LNCAP (cell line): ENCODE data around the gene CUZD1.

ENCODE experiments used
- TF ChIP-seq, protein P1 (sequence below): fragments of 450-650 bp; IDR thresholded peaks from 2 replicates; pipeline ENCODE4 v1.5.1; 2017; ENCODE audit warnings: mild to moderate bottlenecking

The CUZD1 gene

DNA sequence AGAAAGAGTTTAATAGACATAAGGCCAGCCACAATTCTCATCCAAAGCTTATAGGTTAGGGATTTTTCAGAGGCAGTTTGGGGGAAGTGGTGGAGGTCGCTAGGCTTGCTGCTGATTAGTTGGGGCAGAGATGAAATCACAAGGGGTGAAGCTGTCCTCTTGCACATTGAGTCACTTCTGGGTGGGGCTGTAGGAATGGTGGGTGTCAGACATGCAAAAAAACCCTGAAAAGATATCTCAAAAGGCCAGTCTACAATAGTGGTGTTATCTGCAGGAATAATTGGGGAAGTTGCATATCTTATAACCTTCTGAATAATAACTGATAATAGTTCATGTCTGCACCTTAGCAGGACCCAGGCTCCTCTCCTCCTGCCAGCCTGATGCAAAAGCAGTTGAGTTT is 31.6 kb upstream of the CUZD1 start:
- TF ChIP-seq, protein P1, sequence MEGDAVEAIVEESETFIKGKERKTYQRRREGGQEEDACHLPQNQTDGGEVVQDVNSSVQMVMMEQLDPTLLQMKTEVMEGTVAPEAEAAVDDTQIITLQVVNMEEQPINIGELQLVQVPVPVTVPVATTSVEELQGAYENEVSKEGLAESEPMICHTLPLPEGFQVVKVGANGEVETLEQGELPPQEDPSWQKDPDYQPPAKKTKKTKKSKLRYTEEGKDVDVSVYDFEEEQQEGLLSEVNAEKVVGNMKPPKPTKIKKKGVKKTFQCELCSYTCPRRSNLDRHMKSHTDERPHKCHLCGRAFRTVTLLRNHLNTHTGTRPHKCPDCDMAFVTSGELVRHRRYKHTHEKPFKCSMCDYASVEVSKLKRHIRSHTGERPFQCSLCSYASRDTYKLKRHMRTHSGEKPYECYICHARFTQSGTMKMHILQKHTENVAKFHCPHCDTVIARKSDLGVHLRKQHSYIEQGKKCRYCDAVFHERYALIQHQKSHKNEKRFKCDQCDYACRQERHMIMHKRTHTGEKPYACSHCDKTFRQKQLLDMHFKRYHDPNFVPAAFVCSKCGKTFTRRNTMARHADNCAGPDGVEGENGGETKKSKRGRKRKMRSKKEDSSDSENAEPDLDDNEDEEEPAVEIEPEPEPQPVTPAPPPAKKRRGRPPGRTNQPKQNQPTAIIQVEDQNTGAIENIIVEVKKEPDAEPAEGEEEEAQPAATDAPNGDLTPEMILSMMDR: no peak

DNA sequence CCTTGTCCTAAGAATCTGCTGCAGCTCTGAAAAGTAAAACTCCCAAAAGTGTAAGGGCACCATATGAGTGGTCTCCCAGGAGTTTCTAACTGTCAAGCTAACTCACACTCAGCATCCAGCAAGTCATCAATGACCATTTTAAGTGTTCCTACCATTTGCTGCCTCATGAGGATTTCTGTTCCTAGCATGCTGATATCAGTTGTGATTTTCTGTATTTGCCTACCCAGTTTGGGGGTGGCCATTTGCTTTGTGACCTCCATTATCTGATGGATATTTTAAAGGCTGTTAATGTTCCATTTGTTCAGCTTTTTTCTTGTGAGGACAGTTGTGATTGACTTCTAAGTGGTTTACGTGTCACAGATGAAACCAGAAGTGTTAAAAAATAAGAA is 30.8 kb upstream of the CUZD1 start:
- TF ChIP-seq, protein P1: no peak

DNA sequence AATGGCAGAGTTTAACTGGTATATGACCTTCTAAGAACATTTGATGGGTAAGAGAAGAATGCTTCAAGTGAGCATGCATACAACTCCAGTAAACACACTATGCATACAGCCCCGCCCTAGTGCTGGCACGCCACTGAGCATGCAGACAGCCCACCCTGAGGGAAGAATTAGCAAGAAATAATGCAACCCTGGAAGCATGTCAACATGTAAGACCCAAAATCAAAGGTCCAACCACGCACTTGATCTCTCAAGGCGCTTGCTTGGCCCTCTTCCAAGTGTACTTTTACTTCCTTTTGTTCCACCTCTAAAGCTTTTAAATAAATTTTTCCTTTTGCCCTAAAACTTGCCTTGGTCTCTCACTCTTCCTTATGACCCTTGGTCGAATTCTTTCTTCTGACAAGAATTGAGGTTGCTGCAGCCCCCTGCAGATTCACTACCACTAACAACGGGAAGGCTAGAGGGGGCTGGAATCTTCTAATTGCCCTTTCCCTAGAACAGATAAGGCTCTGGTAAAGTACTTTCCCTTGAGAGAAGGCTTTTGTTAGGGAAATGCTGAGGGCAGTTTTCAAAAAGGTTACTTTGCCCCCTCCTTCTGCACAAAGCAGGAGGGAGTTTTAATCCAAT is 30.3 kb upstream of the CUZD1 start:
- TF ChIP-seq, protein P1: no peak

DNA sequence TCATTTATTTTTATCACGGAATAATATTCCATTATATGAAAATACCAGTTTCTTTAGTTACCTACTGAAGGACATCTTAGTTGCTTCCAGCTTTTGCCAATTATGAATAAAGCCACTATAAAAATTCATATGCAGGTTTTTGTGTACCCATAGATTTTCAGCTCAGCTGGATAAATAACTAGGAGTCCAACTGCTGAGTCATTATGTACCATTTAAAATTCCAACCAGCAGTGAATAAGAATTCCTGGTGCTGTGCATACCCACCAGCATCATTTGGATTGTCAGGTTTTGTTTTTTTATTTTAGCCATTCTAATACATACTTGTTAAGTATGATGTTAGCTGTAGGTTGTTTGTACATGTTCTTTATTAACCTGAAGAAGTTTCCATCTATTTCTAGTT is 19.2 kb upstream of the CUZD1 start:
- TF ChIP-seq, protein P1: no peak

DNA sequence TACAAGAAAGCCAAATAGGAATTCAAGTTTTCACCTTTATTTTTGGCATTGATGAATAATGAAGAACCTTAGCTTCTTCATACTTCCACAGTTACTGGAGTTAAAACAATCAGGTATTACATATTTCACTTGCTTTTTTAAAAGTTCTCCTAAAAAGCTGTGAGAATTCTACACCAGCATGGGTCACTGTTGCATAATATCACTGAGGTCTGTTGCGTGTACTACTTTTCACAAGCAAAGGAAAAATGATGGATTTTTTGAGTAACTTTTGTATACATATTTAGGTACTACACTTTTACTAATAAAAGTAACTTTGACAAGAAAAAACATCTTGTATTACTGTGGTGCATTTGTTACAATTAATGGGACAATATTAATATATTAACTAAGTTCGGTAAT is 18.5 kb upstream of the CUZD1 start:
- TF ChIP-seq, protein P1: no peak

GRCh38 chr10:122863216-122864193 is 17.8 kb upstream of the CUZD1 start:
- TF ChIP-seq, protein P1: no peak

- TF ChIP-seq, protein P1: no peak
Measured at GRCh38 chr10:122861711-122862161, 16.1 kb upstream of the CUZD1 start.
